Testis (tissue), 2 donors: Measurements from ENCODE around the gene NIPBL.

Experiments used
- POLR2A ChIP-seq: fragments of 450-650 bp; IDR thresholded peaks from one replicate; pipeline ENCODE4 v1.6.1; 2017; ENCODE audit warnings: antibody characterized with exemption, mild to moderate bottlenecking, moderate library complexity
- TF ChIP-seq, protein P1 (sequence below), 3 experiments: fragments of 450-650 bp in 2 of 3; fragments of 200-600 bp in 1 of 3; sonication (generic) in 1 of 3; IDR thresholded peaks; one replicate each; pipeline ENCODE4 v1.5.1; 2016 to 2019; ENCODE audit warnings: antibody characterized with exemption in 3 of 3, mild to moderate bottlenecking in 2 of 3, moderate library complexity in 1 of 3

DNA sequence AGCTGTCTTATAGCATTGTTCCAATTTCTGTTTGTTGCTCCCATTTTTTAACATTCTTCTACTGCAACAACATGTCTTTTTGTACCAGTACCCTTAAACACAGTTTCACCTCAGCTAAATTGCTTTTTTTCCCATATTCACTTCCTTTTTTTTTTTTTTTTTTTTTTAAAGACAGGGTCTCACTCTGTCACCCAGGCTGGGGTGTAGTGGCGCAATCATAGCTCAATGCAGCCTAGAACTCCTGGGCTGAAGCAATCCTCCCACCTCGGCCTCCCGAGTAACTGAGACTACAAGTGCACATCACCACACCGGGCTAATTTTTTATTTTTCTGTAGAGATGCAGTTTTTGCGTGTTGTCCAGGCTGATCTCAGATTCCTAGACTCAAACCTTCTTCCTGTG lies 161.3 kb downstream of the NIPBL start:
- TF ChIP-seq, protein P1, sequence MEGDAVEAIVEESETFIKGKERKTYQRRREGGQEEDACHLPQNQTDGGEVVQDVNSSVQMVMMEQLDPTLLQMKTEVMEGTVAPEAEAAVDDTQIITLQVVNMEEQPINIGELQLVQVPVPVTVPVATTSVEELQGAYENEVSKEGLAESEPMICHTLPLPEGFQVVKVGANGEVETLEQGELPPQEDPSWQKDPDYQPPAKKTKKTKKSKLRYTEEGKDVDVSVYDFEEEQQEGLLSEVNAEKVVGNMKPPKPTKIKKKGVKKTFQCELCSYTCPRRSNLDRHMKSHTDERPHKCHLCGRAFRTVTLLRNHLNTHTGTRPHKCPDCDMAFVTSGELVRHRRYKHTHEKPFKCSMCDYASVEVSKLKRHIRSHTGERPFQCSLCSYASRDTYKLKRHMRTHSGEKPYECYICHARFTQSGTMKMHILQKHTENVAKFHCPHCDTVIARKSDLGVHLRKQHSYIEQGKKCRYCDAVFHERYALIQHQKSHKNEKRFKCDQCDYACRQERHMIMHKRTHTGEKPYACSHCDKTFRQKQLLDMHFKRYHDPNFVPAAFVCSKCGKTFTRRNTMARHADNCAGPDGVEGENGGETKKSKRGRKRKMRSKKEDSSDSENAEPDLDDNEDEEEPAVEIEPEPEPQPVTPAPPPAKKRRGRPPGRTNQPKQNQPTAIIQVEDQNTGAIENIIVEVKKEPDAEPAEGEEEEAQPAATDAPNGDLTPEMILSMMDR (IDR thresholded peaks at IDR 0.05): no peak
- TF ChIP-seq POLR2A: no peak
